Inflammatory macrophage treated with lipopolysaccharide for 4 hours (primary cell): ENCODE measurements around the gene FRA10AC1.

ENCODE experiments used
- DNase-seq: peaks from one replicate; pipeline ENCODE4 v3.0.0-alpha.2; 2020

The FRA10AC1 gene

GRCh38 chr10:93702210-93703001 lies at the start of gene FRA10AC1:
Gene FRA10AC1, minus strand, starts transcription at chr10:93702592. Its CDS starts 2,486 bp downstream, at chr10:93700106.
- peak; percentile 93 for DNase-seq

- peak; percentile 26 for DNase-seq
Measured at GRCh38 chr10:93751832-93752231, 49.4 kb upstream of the FRA10AC1 start.

- no peak for DNase-seq
Measured at GRCh38 chr10:93751124-93751523, 48.7 kb upstream of the FRA10AC1 start.

- DNase-seq, result no peak
Measured at GRCh38 chr10:93749218-93749799, 46.9 kb upstream of the FRA10AC1 start.

GRCh38 chr10:93746844-93747284 lies 44.5 kb upstream of the FRA10AC1 start:
- DNase-seq, result no peak

- peak; percentile 73 for DNase-seq
Measured at GRCh38 chr10:93745408-93746065, 43.1 kb upstream of the FRA10AC1 start.

GRCh38 chr10:93742633-93743349 lies 40.4 kb upstream of the FRA10AC1 start:
- DNase-seq, result peak; percentile 89

- DNase-seq, result peak; percentile 6
Measured at GRCh38 chr10:93741367-93741766, 39.0 kb upstream of the FRA10AC1 start.

- no peak for DNase-seq
Measured at GRCh38 chr10:93726024-93726423, 23.6 kb upstream of the FRA10AC1 start.

- DNase-seq, result no peak
Measured at GRCh38 chr10:93723153-93723552, 20.8 kb upstream of the FRA10AC1 start.

- DNase-seq, result no peak
Measured at GRCh38 chr10:93722550-93722949, 20.2 kb upstream of the FRA10AC1 start.

GRCh38 chr10:93719901-93720300 lies 17.5 kb upstream of the FRA10AC1 start:
- DNase-seq, result no peak

GRCh38 chr10:93718937-93719725 lies 16.7 kb upstream of the FRA10AC1 start:
- DNase-seq, result peak; percentile 41

- DNase-seq, result no peak
Measured at GRCh38 chr10:93716766-93717165, 14.4 kb upstream of the FRA10AC1 start.

GRCh38 chr10:93715345-93715744 lies 13.0 kb upstream of the FRA10AC1 start:
- DNase-seq, result peak; percentile 16

- DNase-seq, result no peak
Measured at GRCh38 chr10:93712593-93712992, 10.2 kb upstream of the FRA10AC1 start.

- no peak for DNase-seq
Measured at GRCh38 chr10:93711891-93712290, 9.5 kb upstream of the FRA10AC1 start.

GRCh38 chr10:93710333-93710909 lies 8.0 kb upstream of the FRA10AC1 start:
- DNase-seq, result no peak

- no peak for DNase-seq
Measured at GRCh38 chr10:93707623-93708022, 5.2 kb upstream of the FRA10AC1 start.

GRCh38 chr10:93704451-93704850 lies 2.1 kb upstream of the FRA10AC1 start:
- no peak for DNase-seq

- no peak for DNase-seq
Measured at GRCh38 chr10:93703841-93704240, 1.4 kb upstream of the FRA10AC1 start.

GRCh38 chr10:93703066-93703465 lies 674 bp upstream of the FRA10AC1 start:
- no peak for DNase-seq
